GM12891 (cell line): Measurements from ENCODE around the gene SLC49A3.
"Not testable (repeated sequence)": the region's sequence is repeated elsewhere in the genome, so short reads cannot be mapped to it uniquely, and the experiment has no call there.

Source experiments
- DNase-seq: peaks from one replicate; pipeline ENCODE4 v3.0.0; 2011; ENCODE audit warnings: low spot score; ENCODE audit not compliant: insufficient read length
- FAIRE-seq: peaks from 2 replicates; lab custom pipeline; 2011; peaks lifted over from hg19 to GRCh38; lab: Jason Lieb, UNC
- PAX5 ChIP-seq: IDR thresholded peaks from 2 replicates; pipeline ENCODE4 v1.6.1; 2011; ENCODE audit warnings: low read length, moderate library complexity, mild to moderate bottlenecking; ENCODE audit not compliant: insufficient read depth, severe bottlenecking
- POLR2A ChIP-seq: IDR thresholded peaks from 2 replicates; pipeline ENCODE4 v1.6.1; 2011; ENCODE audit warnings: low read depth, low read length, control low read depth
- POLR2AphosphoS5 ChIP-seq: IDR thresholded peaks from 2 replicates; pipeline ENCODE4 v1.6.1; 2011; ENCODE audit warnings: low read depth, low read length, control low read depth
- POU2F2 ChIP-seq: IDR thresholded peaks from 2 replicates; pipeline ENCODE4 v1.6.1; 2011; ENCODE audit warnings: low read depth, mild to moderate bottlenecking, control low read depth, low read length, moderate library complexity
- SPI1 ChIP-seq: IDR thresholded peaks from 2 replicates; pipeline ENCODE4 v1.6.1; 2011; ENCODE audit warnings: low read depth, low read length, control low read depth
- TAF1 ChIP-seq: IDR thresholded peaks from 2 replicates; pipeline ENCODE4 v1.6.1; 2011; ENCODE audit warnings: low read depth, low read length, control low read depth

The SLC49A3 gene

DNA sequence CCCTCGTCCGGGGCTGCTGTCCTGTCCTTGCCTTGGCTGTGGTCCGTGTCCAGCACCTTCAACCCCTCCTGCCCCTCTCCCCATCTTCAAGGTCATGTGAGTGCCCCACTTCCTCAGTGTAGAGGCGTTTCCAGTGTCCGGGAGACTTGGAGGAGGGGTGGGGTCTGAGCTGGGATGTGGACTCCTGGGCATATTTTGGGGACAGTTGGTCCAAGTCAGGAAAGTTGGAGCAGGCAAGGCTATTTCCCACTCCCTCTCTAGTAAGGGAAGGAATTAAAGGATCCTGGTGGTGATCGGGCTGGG is 19.6 kb upstream of the SLC49A3 start:
- FAIRE-seq: no peak
- TF ChIP-seq SPI1 (no peak), POLR2A (no peak), TAF1 (no peak), POU2F2 (no peak), POLR2AphosphoS5 (no peak), PAX5 (no peak)
- DNase-seq: no peak

DNA sequence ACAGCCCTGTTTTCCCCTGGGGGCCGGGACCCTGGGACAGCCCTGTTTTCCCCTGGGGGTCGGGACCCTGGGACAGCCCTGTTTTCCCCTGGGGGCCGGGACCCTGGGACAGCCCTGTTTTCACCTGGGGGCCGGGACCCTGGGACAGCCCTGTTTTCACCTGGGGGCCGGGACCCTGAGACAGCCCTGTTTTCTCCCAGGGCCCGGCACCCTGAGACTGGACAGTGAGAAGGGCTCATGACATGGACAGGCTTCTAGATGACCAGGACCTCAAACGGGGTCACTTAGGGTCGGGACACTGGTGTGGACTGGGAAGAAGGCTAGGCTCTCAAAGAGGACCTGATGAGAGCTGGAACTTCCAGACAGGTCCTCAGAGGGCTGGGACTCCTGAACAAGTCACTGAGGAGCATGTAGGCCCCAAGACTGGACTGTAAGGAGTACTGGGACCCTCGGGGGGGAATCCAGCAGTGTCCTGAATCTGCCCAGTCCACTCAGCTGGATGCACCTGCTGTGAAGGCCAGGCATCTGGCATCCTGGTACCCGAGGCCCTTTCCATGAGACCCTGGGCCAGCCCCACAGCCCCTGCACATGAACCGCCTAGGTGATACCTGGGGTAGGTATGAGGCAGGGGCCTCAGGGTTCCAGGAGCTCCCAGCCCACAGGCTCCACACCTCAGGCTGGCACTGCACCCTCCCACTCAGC is 19.1 kb upstream of the SLC49A3 start:
- TF ChIP-seq POU2F2 (no peak), PAX5 (no peak), POLR2A (no peak), POLR2AphosphoS5 (no peak), TAF1 (no peak), SPI1 (no peak)
- no peak for DNase-seq
- FAIRE-seq: no peak

DNA sequence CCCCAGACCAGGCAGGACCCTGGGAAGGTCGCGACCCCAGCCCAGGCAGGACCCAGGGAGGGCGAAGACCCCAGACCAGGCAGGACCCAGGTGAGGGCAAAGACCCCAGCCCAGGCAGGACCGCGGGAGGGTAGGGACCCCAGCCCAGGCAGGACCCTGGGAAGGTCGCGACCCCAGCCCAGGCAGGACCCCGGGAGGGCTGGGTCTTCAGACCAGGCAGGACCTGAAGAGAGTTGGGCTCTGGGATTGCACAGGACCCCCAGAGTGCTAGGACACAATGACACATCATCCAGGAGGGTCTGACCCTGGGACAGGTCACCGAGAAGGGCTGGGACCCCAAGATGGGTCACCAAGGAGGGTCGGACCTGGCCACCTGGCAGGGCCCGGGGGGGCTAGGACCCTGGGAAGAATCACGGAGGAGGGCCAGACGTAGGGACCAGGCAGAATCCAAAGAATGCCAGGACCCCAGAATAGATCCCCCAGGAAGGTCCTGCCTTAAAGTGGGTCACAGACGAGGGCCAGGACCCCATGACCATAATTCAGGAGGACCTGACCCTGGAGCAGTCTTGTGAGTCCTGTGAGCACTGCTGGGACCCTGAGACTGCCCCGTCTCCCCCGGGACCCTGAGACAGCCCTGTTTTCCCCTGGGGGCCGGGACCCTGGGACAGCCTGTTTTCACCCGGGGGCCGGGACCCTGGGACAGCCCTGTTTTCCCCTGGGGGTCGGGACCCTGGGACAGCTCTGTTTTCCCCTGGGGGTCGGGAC is 18.1 kb upstream of the SLC49A3 start:
- FAIRE-seq (no peak), DNase-seq (no peak)
- TF ChIP-seq TAF1 (no peak), PAX5 (no peak), POLR2A (no peak), POU2F2 (no peak), POLR2AphosphoS5 (no peak), SPI1 (no peak)

DNA sequence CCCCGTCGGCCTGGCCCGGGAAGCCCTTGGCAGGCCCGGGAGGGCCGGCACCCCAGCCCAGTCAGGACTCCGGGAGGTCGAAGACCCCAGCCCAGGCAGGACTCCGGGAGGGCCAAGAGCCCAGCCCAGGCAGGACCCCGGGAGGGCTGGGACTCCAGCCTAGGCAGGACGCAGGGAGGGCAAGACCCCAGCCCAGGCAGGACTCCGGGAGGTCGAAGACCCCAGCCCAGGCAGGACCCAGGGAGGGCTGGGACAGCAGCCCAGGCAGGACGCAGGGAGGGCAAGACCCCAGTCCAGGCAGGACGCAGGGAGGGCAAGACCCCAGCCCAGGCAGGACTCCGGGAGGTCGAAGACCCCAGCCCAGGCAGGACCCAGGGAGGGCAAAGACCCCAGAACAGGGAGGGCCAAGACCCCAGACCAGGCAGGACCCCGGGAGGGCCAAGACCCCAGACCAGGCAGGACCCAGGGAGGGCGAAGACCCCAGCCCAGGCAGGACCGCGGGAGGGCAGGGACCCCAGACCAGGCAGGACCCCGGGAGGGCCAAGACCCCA is 17.2 kb upstream of the SLC49A3 start:
- not testable (repeated sequence) for FAIRE-seq, DNase-seq

DNA sequence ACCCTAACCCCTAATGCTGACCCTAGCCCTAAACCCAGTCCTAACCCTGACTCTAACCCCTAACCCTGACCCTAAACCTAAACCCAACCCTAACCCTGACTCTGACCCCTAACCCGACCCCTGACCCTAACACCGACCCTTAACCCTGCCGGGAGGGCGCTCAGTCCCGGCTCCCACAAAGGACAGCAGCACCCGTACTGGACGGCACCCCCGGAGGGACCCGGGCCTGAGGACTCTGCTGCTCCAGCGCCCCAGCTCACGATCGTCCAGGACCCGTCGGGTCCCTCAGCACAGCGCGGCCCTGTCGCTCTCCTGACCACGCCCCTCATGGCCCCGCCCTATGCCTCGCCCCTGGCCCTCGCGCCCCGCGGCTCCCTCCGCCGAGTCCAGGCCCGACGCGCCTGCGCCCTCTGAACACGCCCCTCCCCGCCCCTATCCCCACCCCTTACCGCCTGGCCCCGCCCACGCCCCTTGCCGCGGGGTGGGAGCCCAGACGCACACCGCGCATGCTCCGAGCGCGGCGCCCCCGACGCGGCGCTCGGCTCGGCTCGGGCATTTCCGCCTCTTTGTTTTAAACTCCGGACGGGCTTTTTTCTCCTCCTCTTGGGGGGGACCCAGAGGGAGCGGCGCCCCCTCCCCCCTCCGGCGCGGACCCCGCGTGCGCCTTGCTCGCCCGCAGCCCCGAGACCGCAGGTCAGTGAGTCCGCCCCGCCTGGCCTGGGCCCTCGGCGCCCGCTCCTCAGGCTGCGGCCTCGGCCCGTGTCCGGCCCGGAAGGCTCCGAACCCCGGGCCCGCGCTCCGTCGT is 16.5 kb upstream of the SLC49A3 start, which contains the start of gene PCGF3:
Gene PCGF3, plus strand, starts transcription at position 555 of the 805 bp plus-strand sequence. CDS start 27,849 bp downstream, outside the sequence.
- FAIRE-seq (peak; percentile 100), DNase-seq (peak; percentile 100)
- TF ChIP-seq TAF1 (no peak), POLR2AphosphoS5 (no peak), POLR2A (no peak), POU2F2 (no peak)

DNA sequence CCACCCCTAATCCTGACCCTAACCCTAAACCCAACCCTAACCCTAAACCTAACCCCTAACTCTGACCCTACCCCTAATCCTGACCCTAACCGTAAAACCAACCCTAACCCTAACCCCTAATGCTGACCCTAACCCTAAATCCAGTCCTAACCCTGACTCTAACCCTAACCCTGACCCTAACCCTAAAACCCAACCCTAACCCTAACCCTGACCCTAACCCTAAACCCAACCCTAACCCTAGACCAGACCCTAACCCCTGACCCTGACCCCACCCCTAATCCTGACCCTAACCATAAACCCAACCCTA is 16.0 kb upstream of the SLC49A3 start:
- no peak for DNase-seq
- peak; percentile 82 for FAIRE-seq
- no peak for TF ChIP-seq POU2F2
- no peak for TF ChIP-seq POLR2A
- TF ChIP-seq TAF1: no peak
- TF ChIP-seq SPI1: no peak
- no peak for TF ChIP-seq PAX5
- no peak for TF ChIP-seq POLR2AphosphoS5

DNA sequence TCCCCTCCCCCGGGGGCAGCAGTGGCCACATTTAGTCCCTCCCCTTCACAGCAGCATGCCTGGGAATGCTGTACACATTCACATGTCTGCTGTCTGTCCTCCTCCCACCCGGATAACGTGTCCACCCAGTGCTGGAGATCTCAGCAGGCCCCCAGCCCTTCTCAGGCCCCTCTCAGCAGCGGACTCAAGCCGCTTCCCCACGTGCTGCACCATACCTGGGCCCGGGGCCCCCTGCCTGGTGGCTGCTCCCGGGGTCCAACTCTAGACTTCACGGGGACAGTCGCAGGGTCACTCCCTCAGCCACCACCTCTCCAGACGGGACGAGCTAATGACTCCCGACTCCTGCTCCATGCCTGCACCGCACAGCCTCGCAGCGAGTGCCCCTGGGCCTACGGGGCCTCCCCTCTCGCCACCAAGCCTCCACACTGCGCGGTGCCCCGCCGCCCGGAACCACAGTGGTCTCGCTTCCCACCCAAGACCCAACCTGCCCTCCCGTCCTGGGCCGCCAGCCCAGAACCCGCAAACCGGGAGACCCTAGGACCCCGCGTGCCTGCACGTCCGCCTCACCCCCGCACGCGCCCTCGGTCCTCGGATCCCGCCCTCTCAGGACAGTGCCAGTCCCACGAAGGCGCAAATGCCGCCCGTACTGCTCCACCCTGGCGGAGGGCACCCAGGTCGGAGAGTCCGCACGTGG is 15.4 kb upstream of the SLC49A3 start:
- no peak for DNase-seq
- no peak for TF ChIP-seq POLR2A
- TF ChIP-seq PAX5: no peak
- TF ChIP-seq POLR2AphosphoS5: no peak
- no peak for TF ChIP-seq TAF1
- TF ChIP-seq POU2F2: no peak
- TF ChIP-seq SPI1: no peak
- no peak for FAIRE-seq

DNA sequence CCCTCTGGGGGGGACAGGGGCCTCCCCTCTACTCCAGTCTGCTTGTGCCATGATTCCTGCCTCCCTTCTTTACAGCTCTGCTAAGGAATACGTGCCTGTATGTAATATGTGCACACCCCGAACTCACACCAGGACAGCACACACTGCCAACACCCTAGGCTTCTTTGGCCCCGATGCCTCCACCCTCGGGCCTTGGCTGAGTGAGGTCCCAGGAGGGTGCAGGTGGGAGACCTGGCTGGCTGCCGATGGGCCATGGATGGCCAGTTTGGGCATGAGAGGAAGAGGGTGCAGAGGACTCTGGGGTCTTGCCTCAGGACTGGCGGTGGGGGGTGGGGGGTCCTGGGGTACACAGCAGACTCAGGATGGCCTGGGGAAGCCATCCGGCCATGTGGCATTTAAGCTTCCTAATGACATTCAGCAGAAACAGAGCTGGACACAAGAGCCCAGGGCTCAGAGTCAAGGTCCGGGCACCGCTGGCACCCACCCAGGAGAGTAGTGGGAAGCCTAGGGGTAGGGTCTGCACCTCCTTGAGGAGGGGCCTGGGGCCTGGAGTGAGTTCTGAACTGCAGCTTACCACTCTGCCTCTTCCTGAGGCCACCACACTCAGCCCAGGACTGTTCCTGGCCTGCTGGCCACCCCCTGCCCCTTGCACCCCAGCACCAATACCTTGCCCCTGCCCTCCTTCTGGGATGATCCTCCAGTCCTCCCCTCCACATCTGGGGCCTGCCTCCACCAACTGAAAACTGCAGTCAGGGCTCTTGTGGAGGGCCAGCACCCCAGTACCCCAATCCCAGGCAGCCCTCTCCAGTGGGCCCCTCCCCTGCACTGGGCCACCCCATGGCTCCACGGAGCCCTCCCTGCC is 14.6 kb upstream of the SLC49A3 start:
- FAIRE-seq (no peak), DNase-seq (no peak)
- TF ChIP-seq SPI1 (no peak), TAF1 (no peak), POU2F2 (no peak), POLR2A (no peak), POLR2AphosphoS5 (no peak), PAX5 (no peak)

DNA sequence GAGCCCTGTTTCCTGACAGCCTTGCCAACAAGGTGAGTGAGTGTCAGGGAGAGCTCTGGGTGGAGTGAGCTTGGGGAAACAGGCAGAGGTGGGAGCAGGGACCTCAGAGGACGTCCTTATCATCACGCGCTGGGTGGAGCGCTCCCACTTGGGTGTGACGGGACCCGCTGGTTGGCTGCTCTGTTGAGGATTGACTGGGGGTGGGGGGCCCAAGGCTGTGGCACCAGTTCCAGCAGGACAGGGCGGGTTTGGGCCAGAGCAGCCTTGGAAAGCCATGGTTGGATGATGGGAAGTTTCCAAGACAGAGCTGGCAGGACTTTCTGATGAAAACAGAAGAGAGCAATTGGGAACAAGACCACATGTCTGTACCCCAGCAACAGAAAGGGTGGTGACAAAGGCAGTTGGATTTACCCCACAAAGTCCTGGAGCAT is 13.7 kb upstream of the SLC49A3 start:
- DNase-seq: no peak
- FAIRE-seq: no peak
- no peak for TF ChIP-seq POU2F2
- TF ChIP-seq POLR2AphosphoS5: no peak
- TF ChIP-seq SPI1: no peak
- TF ChIP-seq POLR2A: no peak
- no peak for TF ChIP-seq TAF1
